Measurements from ENCODE around the gene ZNF467. TPM values are rescaled to one million over a fixed set of nuclear protein-coding genes. Genes with fewer than 3 reads are reported as not detected.

The ZNF467 gene, protein sequence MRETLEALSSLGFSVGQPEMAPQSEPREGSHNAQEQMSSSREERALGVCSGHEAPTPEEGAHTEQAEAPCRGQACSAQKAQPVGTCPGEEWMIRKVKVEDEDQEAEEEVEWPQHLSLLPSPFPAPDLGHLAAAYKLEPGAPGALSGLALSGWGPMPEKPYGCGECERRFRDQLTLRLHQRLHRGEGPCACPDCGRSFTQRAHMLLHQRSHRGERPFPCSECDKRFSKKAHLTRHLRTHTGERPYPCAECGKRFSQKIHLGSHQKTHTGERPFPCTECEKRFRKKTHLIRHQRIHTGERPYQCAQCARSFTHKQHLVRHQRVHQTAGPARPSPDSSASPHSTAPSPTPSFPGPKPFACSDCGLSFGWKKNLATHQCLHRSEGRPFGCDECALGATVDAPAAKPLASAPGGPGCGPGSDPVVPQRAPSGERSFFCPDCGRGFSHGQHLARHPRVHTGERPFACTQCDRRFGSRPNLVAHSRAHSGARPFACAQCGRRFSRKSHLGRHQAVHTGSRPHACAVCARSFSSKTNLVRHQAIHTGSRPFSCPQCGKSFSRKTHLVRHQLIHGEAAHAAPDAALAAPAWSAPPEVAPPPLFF
- total RNA-seq: 9.7 TPM

GRCh38 chr7:149773446-149774236 is at the start of gene ZNF467:
Gene ZNF467 (minus strand): TSS chr7:149773588. CDS start chr7:149771032, 2,556 bp downstream.
- DNase-seq (ENCODE audit: low spot score): peak; percentile 78

DNA sequence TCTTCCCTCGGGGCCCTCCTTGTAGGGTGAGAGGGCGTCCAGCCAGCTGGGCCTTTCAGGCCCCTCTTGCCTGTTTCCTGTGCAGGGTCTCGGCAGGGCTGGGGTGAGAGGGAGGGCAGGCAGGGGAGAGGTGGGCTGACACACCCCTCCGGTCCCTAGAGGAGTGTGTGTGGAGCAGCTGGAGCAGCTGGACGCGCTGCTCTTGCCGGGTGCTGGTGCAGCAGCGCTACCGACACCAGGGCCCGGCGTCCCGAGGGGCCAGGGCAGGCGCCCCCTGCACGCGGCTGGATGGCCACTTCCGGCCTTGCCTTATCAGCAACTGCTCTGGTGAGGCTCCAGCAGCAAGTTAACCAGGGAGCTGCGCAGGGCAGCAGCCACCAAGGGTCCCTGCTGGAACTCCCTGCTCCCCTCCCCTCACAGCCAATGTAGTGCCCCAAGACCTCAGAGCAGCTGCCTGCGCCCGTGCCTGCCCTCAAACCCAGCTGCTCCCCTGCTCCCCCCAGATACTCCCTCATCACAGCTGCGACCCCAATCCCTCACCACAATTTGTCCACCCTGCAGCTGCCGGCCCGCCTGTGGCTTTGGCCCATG is 49.1 kb upstream of the ZNF467 start:
- DNase-seq (ENCODE audit: low spot score): no peak

DNA sequence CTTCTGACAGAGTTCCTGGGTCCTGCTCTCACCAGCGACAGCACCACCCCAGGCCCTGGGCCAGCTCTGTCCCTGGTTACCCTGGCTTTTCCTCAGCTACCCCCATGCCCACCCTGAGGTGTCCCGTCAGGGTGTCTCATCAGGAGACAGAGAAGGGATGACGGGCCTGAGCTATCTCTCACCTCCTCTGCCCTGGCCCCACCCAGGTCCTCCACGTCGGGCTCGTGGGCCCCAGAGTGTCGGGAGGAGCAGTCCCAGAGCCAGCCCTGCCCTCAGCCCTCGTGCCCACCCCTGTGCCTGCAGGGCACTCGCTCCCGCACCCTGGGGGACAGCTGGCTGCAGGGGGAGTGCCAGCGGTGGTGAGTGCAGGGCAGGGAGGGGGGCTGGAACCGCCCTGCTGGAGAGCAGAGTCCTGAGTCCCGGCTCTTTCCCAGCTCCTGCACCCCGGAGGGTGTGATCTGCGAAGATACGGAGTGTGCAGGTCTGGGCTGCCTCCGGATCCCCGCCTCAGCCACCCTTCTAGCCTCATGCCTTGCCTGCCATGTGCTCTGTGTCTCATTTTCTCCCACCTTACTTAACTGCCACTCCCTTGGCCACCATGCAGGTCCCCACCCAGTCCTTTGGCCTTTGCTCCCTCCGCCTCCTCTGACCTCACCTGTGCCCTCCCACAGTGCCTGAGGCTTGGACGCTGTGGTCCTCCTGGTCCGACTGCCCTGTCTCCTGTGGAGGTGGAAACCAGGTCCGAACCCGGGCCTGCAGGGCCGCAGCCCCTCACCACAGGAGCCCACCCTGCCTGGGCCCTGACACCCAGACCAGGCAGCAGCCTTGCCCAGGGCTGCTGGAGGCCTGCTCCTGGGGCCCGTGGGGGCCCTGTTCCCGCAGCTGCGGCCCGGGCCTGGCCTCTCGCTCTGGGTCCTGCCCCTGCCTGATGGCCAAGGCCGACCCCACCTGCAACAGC is 48.1 kb upstream of the ZNF467 start:
- no peak for DNase-seq (ENCODE audit: low spot score)

DNA sequence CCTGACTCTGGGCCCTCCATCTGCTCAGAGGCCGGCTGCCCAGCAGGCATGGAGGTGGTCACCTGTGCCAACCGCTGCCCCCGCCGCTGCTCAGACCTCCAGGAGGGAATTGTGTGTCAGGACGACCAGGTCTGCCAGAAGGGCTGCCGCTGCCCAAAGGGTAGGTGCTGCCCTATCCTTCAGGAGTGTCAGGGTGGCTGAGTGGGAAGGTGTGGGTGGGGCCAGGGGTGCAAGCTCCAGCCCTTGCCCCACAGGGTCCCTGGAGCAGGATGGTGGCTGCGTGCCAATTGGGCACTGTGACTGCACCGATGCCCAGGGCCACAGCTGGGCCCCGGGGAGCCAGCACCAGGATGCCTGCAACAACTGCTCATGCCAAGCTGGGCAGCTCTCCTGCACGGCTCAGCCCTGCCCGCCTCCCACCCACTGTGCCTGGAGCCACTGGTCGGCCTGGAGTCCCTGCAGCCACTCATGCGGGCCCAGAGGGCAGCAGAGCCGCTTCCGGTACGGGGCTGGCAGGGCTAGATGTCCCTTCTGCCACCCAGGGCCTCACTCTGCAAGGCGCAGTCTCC is 47.3 kb upstream of the ZNF467 start:
- no peak for DNase-seq (ENCODE audit: low spot score)

GRCh38 chr7:149819961-149820340 is 46.6 kb upstream of the ZNF467 start:
- DNase-seq (ENCODE audit: low spot score): no peak

GRCh38 chr7:149819141-149819960 is 46.0 kb upstream of the ZNF467 start:
- no peak for DNase-seq (ENCODE audit: low spot score)

DNA sequence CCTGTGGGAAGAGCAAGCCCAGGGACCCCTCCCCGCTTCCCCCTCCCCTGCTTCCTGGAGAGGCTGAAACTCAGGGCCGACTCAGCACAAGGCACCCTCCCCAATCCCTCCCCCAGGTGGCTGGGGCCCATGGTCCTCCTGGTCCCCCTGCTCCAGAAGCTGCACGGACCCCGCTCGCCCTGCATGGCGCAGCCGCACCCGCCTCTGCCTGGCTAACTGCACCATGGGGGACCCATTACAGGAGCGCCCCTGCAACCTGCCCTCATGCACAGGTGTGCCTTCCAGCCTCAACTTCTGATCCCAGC is 45.1 kb upstream of the ZNF467 start:
- DNase-seq (ENCODE audit: low spot score): no peak

- DNase-seq (ENCODE audit: low spot score): no peak
Measured at GRCh38 chr7:149817836-149818535, 44.6 kb upstream of the ZNF467 start.

GRCh38 chr7:149817301-149817771 is 43.9 kb upstream of the ZNF467 start:
- DNase-seq (ENCODE audit: low spot score): no peak

DNA sequence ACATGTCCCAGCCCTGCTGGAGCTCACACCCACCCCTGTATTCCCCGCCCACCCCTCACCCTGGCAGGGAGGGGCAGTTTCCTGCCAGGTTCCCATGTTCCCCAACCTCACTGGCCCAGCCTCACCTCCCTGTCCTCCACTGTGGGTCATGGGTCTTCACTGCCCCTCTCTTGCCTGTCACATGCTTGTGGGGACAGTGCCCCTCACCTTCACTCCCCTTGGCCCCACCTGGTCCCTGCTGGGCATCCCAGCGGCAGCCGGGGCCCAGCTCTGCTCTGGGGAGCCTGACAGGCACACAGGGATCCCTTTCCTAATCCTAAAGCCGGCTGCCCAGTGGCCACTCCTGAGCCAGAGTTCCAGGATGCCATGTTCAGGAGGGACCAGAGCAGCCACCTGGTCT is 43.4 kb upstream of the ZNF467 start:
- no peak for DNase-seq (ENCODE audit: low spot score)

- no peak for DNase-seq (ENCODE audit: low spot score)
Measured at GRCh38 chr7:149816267-149816751, 42.9 kb upstream of the ZNF467 start.

- DNase-seq (ENCODE audit: low spot score): no peak
Measured at GRCh38 chr7:149815661-149816266, 42.4 kb upstream of the ZNF467 start.

GRCh38 chr7:149815121-149815520 is 41.7 kb upstream of the ZNF467 start:
- no peak for DNase-seq (ENCODE audit: low spot score)

GRCh38 chr7:149814494-149814893 is 41.1 kb upstream of the ZNF467 start:
- DNase-seq (ENCODE audit: low spot score): no peak

DNA sequence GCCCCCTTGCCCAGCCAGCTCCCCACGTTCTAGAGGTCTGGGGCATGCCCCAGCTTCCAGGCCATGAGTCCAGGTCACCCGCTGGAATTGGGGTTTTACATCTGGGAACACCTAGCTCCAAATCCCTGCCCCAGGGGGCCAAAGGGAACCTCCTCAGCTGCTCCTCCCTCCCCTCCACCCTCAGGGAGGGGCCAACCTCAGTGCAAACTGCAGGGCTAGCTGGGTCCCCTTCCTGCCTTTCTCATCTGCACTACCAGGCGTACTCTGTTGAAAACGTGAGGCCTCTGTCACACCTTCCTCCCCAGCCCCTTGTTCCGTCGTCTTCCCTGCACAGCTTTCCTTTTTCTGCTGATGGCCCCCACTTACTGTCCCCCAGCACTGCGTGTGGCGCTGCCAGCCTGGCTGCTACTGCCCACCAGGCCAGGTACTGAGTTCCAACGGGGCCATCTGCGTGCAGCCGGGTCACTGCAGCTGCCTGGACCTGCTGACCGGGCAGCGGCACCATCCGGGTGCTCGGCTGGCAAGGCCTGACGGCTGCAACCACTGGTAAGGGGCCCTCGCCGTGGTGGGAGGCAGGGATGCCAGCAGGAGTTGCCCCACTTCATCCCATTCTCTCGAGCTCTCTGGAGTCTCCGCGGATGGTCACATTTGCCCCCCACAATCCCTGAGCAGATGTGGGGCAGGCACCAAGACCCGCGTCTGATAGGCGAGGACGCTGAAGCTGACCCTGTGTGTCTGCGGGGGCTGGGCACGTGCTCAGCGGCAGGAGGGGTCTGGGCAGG is 40.1 kb upstream of the ZNF467 start:
- DNase-seq (ENCODE audit: low spot score): no peak

- DNase-seq (ENCODE audit: low spot score): no peak
Measured at GRCh38 chr7:149811831-149812490, 38.6 kb upstream of the ZNF467 start.

- DNase-seq (ENCODE audit: low spot score): no peak
Measured at GRCh38 chr7:149811221-149811620, 37.8 kb upstream of the ZNF467 start.

Data from ureter (tissue), 1 donor.